ENCODE measurements around the gene GPR78.

DNA sequence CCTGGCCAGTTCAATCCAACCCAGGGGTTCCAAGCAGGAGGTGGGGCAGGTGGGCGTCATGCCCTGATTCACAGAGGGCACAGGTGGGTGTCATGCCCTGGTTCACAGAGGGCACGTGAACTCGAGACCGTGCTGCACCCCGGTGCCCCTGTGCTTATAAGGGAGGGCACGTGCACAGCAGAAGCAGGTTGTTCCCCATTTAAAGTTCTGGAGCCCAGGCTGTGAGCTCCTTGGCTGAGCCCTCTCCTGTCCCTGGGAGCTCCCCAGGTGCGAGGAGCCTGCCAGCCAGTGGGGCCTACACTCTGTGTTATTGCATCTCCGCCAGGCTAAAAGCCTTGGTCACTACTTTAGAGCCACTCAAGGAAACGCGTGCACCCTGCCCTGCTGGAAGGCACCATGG, 9.1 kb downstream of the GPR78 start:
- TF ChIP-seq, protein P1, sequence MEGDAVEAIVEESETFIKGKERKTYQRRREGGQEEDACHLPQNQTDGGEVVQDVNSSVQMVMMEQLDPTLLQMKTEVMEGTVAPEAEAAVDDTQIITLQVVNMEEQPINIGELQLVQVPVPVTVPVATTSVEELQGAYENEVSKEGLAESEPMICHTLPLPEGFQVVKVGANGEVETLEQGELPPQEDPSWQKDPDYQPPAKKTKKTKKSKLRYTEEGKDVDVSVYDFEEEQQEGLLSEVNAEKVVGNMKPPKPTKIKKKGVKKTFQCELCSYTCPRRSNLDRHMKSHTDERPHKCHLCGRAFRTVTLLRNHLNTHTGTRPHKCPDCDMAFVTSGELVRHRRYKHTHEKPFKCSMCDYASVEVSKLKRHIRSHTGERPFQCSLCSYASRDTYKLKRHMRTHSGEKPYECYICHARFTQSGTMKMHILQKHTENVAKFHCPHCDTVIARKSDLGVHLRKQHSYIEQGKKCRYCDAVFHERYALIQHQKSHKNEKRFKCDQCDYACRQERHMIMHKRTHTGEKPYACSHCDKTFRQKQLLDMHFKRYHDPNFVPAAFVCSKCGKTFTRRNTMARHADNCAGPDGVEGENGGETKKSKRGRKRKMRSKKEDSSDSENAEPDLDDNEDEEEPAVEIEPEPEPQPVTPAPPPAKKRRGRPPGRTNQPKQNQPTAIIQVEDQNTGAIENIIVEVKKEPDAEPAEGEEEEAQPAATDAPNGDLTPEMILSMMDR (IDR thresholded peaks at IDR 0.05; ENCODE audit: low read length), result no peak
- TF ChIP-seq EZH2 (optimal IDR thresholded peaks at IDR 0.05; ENCODE audit: low read depth, low read length), result no peak

Data from MM.1S (cell line).